Immature natural killer cell (primary cell): ENCODE measurements around the gene PRPF19. TPM values are rescaled to one million over a fixed set of nuclear protein-coding genes. Genes with fewer than 3 reads are reported as not detected.

Experiments used
- DNase-seq, 3 donors: peaks; one replicate each; pipeline ENCODE4 v3.0.0; 2022; ENCODE audit warnings: mixed read lengths in 1 of 3
- H3K27ac Mint-ChIP-seq, 6 donors: one replicate each; pipeline ENCODE4 v1.8.0; 2020; ENCODE audit warnings: mixed read lengths in 6 of 6, mild to moderate bottlenecking in 5 of 6, inconsistent platforms in 4 of 6, moderate library complexity in 3 of 6
- H3K27me3 Mint-ChIP-seq, 3 donors: one replicate each; pipeline ENCODE4 v1.8.0; 2020 to 2021; ENCODE audit warnings: low read depth in 3 of 3, mild to moderate bottlenecking in 3 of 3, mixed read lengths in 3 of 3, moderate library complexity in 3 of 3, inconsistent platforms in 1 of 3
- H3K36me3 Mint-ChIP-seq, 3 donors: one replicate each; pipeline ENCODE4 v1.8.0; 2020; ENCODE audit warnings: mixed read lengths in 3 of 3, inconsistent platforms in 2 of 3, mild to moderate bottlenecking in 2 of 3
- H3K4me1 Mint-ChIP-seq, 2 donors: one replicate each; pipeline ENCODE4 v1.8.0; 2020; ENCODE audit warnings: inconsistent platforms in 2 of 2, mild to moderate bottlenecking in 2 of 2, mixed read lengths in 2 of 2, moderate library complexity in 1 of 2
- H3K4me3 Mint-ChIP-seq, 5 donors: one replicate each; pipeline ENCODE4 v1.8.0; 2020; ENCODE audit warnings: mild to moderate bottlenecking in 5 of 5, mixed read lengths in 5 of 5, inconsistent platforms in 3 of 5, moderate library complexity in 3 of 5
- H3K9me3 Mint-ChIP-seq, 6 donors: one replicate each; pipeline ENCODE4 v1.8.0; 2020; ENCODE audit warnings: mild to moderate bottlenecking in 6 of 6, mixed read lengths in 6 of 6, inconsistent platforms in 4 of 6, moderate library complexity in 3 of 6
- polyA plus RNA-seq, 3 donors: library from polyadenylated mRNA; unstranded; fragments of 300-500 nt; fragmentation: Illumina TruSeq; gene quantifications; one replicate each; pipeline ENCODE4 v1.2.3, GENCODE V29; 2021

PRPF19 gene
- polyA plus RNA-seq, 3 donors from 2014 or later: 8.9 to 15.2 (median 13.6) TPM

GRCh38 chr11:60900673-60901404 is 5.5 kb downstream of the PRPF19 start:
- no peak overlapping the region for H3K4me3 Mint-ChIP-seq
- no peaks in the 10 kb centered on the region for H3K9me3 Mint-ChIP-seq
- peaks cover 16 to 31% (median 16%) of the 10 kb centered on the region in 3 donors for H3K36me3 Mint-ChIP-seq
- peaks cover 20 to 23% of the 10 kb centered on the region in 2 donors for H3K4me1 Mint-ChIP-seq
- peak overlapping the region in 1 of 6 donors; percentile 12 for H3K27ac Mint-ChIP-seq
- no peak for DNase-seq
- H3K27me3 Mint-ChIP-seq: peaks cover 0 to 2% (median 0%) of the 10 kb centered on the region in 3 donors

GRCh38 chr11:60899977-60900376 is 6.4 kb downstream of the PRPF19 start:
- DNase-seq: no peak
- H3K36me3 Mint-ChIP-seq: peaks cover 16 to 40% (median 24%) of the 10 kb centered on the region in 3 donors
- H3K4me1 Mint-ChIP-seq: peaks cover 12 to 14% of the 10 kb centered on the region in 2 donors
- no peak overlapping the region for H3K4me3 Mint-ChIP-seq
- H3K9me3 Mint-ChIP-seq: no peaks in the 10 kb centered on the region
- H3K27ac Mint-ChIP-seq: peak overlapping the region in 2 of 6 donors; percentile 19 to 60
- H3K27me3 Mint-ChIP-seq: peaks cover 0 to 2% (median 0%) of the 10 kb centered on the region in 3 donors

GRCh38 chr11:60899046-60899936 is 7.1 kb downstream of the PRPF19 start:
- peak overlapping the region in 2 of 6 donors; percentile 28 to 51 for H3K27ac Mint-ChIP-seq
- peaks cover 19 to 42% (median 28%) of the 10 kb centered on the region in 3 donors for H3K36me3 Mint-ChIP-seq
- H3K4me1 Mint-ChIP-seq: peaks cover 6 to 7% of the 10 kb centered on the region in 2 donors
- no peaks in the 10 kb centered on the region for H3K9me3 Mint-ChIP-seq
- no peak overlapping the region for H3K4me3 Mint-ChIP-seq
- H3K27me3 Mint-ChIP-seq: peaks cover 0 to 2% (median 0%) of the 10 kb centered on the region in 3 donors
- peak; percentile 35 to 41 (median 38) for DNase-seq

- Mint-ChIP-seq H3K27ac (no peak overlapping the region), H3K36me3 (peaks cover 22 to 52% (median 28%) of the 10 kb centered on the region in 3 donors), H3K4me3 (no peak overlapping the region), H3K4me1 (peaks cover 0 to 1% of the 10 kb centered on the region in 2 donors), H3K9me3 (no peaks in the 10 kb centered on the region), H3K27me3 (peaks cover 0 to 1% (median 0%) of the 10 kb centered on the region in 3 donors)
- no peak for DNase-seq
Observed at GRCh38 chr11:60897496-60897895, 8.9 kb downstream of the PRPF19 start.

GRCh38 chr11:60895687-60896086 is 10.7 kb downstream of the PRPF19 start:
- H3K4me1 Mint-ChIP-seq: peaks cover 6 to 13% of the 10 kb centered on the region in 2 donors
- no peaks in the 10 kb centered on the region for H3K9me3 Mint-ChIP-seq
- H3K27ac Mint-ChIP-seq: peak overlapping the region in 1 of 6 donors; percentile 48

GRCh38 chr11:60891103-60891741 is 15.2 kb downstream of the PRPF19 start:
- peak overlapping the region in 1 of 5 donors; percentile 4 for H3K4me3 Mint-ChIP-seq
- peaks cover 0 to 2% (median 0%) of the 10 kb centered on the region in 3 donors for H3K27me3 Mint-ChIP-seq
- peaks cover 15 to 37% (median 29%) of the 10 kb centered on the region in 3 donors for H3K36me3 Mint-ChIP-seq
- H3K9me3 Mint-ChIP-seq: no peaks in the 10 kb centered on the region
- peaks cover 12 to 18% of the 10 kb centered on the region in 2 donors for H3K4me1 Mint-ChIP-seq
- H3K27ac Mint-ChIP-seq: peak overlapping the region in 3 of 6 donors; percentile 44 to 51 (median 49)
- DNase-seq: no peak

More at GRCh38 chr11:60895687-60896086, 10.7 kb downstream of the PRPF19 start:
- DNase-seq: no peak
- H3K36me3 Mint-ChIP-seq: peaks cover 22 to 56% (median 33%) of the 10 kb centered on the region in 3 donors
- no peak overlapping the region for H3K4me3 Mint-ChIP-seq
- H3K27me3 Mint-ChIP-seq: no peaks in the 10 kb centered on the region

- no peak for DNase-seq
- H3K9me3 Mint-ChIP-seq: no peaks in the 10 kb centered on the region
- H3K4me3 Mint-ChIP-seq: no peak overlapping the region
- peak overlapping the region in 1 of 6 donors; percentile 28 for H3K27ac Mint-ChIP-seq
- H3K27me3 Mint-ChIP-seq: peaks cover 0 to 2% (median 0%) of the 10 kb centered on the region in 3 donors
- H3K4me1 Mint-ChIP-seq: peaks cover 12 to 18% of the 10 kb centered on the region in 2 donors
- H3K36me3 Mint-ChIP-seq: peaks cover 14 to 31% (median 28%) of the 10 kb centered on the region in 3 donors
Observed at GRCh38 chr11:60890696-60891095, 15.7 kb downstream of the PRPF19 start.

- DNase-seq: no peak
- Mint-ChIP-seq H3K27ac (peak overlapping the region in 4 of 6 donors; percentile 27 to 45 (median 34)), H3K9me3 (no peaks in the 10 kb centered on the region), H3K36me3 (peaks cover 14 to 30% (median 20%) of the 10 kb centered on the region in 3 donors), H3K4me3 (no peak overlapping the region), H3K27me3 (peaks cover 0 to 2% (median 0%) of the 10 kb centered on the region in 3 donors), H3K4me1 (peaks cover 12 to 18% of the 10 kb centered on the region in 2 donors)
Observed at GRCh38 chr11:60889869-60890311, 16.5 kb downstream of the PRPF19 start.

- no peak overlapping the region for H3K27ac Mint-ChIP-seq
- H3K9me3 Mint-ChIP-seq: no peaks in the 10 kb centered on the region
- peaks cover 0 to 2% (median 0%) of the 10 kb centered on the region in 3 donors for H3K27me3 Mint-ChIP-seq
- no peak overlapping the region for H3K4me3 Mint-ChIP-seq
- DNase-seq: no peak
- H3K36me3 Mint-ChIP-seq: peaks cover 8 to 23% (median 13%) of the 10 kb centered on the region in 3 donors
- peaks cover 12 to 18% of the 10 kb centered on the region in 2 donors for H3K4me1 Mint-ChIP-seq
Observed at GRCh38 chr11:60887556-60887955, 18.8 kb downstream of the PRPF19 start.

GRCh38 chr11:60880643-60881282 is 25.6 kb downstream of the PRPF19 start:
- peaks cover 0 to 2% (median 0%) of the 10 kb centered on the region in 3 donors for H3K27me3 Mint-ChIP-seq
- H3K4me3 Mint-ChIP-seq: no peak overlapping the region
- DNase-seq: no peak
- H3K36me3 Mint-ChIP-seq: peaks cover 4 to 35% (median 8%) of the 10 kb centered on the region in 3 donors
- no peaks in the 10 kb centered on the region for H3K9me3 Mint-ChIP-seq
- H3K4me1 Mint-ChIP-seq: no peaks in the 10 kb centered on the region
- no peak overlapping the region for H3K27ac Mint-ChIP-seq

GRCh38 chr11:60879971-60880588 is 26.3 kb downstream of the PRPF19 start:
- no peak for DNase-seq
- H3K4me3 Mint-ChIP-seq: no peak overlapping the region
- H3K9me3 Mint-ChIP-seq: no peaks in the 10 kb centered on the region
- peaks cover 0 to 2% (median 0%) of the 10 kb centered on the region in 3 donors for H3K27me3 Mint-ChIP-seq
- H3K36me3 Mint-ChIP-seq: peaks cover 4 to 31% (median 8%) of the 10 kb centered on the region in 3 donors
- no peak overlapping the region for H3K27ac Mint-ChIP-seq
- no peaks in the 10 kb centered on the region for H3K4me1 Mint-ChIP-seq

- no peaks in the 10 kb centered on the region for H3K4me1 Mint-ChIP-seq
- no peak overlapping the region for H3K27ac Mint-ChIP-seq
- H3K9me3 Mint-ChIP-seq: no peaks in the 10 kb centered on the region
- H3K36me3 Mint-ChIP-seq: peaks cover 4 to 29% (median 8%) of the 10 kb centered on the region in 3 donors
- peaks cover 0 to 2% (median 0%) of the 10 kb centered on the region in 3 donors for H3K27me3 Mint-ChIP-seq
- no peak overlapping the region for H3K4me3 Mint-ChIP-seq
- no peak for DNase-seq
Observed at GRCh38 chr11:60879104-60879503, 27.3 kb downstream of the PRPF19 start.
